HG02623 (cell line): ENCODE data around the gene GLCCI1.
"Not testable (repeated sequence)": the region's sequence is repeated elsewhere in the genome, so short reads cannot be mapped to it uniquely, and the experiment has no call there.

Experiments used
- ATAC-seq: cut with Tn5 transposase; IDR thresholded peaks from one replicate; pipeline ENCODE4 v1.9.1; 2021; ENCODE audit warnings: moderate library complexity; ENCODE audit not compliant: unreplicated experiment

Gene GLCCI1

DNA sequence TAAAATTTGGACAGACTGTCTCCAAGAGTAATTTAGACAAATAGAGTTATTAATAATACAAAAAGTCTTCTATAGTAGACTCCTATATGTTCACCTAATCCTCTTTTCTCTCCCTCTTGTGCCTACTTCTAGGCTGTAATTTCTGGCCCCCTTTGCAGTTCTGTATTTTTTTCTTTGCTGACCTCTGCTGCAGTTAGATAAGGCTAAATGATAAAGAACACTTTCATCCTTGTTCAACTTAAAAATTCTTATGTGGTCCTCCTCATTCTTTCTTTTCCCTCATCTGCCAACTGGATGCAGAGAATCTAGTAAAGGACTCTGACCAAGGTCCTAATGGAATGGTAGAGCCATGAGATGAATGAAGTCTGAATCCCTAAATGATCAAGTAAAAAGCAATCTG is 20.1 kb downstream of the GLCCI1 start:
- ATAC-seq = no peak

DNA sequence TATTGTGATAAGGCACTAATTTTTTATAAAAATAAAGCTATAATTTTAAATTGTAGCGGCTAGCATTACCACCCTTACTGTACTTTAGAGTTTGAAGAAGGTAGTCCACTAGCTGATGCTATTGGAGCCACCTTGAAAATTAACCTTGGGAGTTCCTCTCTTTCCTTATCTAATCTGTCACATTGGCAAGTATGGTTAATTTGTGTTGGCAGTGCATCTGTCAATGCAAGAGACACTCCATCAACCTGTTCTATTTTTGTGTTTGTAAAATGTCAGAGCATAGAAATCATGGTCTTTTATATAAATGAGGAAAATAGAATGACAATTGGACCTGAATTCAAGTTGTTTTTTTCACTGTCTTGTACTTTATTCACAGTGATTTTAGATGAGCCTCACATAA is 20.5 kb downstream of the GLCCI1 start:
- no peak for ATAC-seq

DNA sequence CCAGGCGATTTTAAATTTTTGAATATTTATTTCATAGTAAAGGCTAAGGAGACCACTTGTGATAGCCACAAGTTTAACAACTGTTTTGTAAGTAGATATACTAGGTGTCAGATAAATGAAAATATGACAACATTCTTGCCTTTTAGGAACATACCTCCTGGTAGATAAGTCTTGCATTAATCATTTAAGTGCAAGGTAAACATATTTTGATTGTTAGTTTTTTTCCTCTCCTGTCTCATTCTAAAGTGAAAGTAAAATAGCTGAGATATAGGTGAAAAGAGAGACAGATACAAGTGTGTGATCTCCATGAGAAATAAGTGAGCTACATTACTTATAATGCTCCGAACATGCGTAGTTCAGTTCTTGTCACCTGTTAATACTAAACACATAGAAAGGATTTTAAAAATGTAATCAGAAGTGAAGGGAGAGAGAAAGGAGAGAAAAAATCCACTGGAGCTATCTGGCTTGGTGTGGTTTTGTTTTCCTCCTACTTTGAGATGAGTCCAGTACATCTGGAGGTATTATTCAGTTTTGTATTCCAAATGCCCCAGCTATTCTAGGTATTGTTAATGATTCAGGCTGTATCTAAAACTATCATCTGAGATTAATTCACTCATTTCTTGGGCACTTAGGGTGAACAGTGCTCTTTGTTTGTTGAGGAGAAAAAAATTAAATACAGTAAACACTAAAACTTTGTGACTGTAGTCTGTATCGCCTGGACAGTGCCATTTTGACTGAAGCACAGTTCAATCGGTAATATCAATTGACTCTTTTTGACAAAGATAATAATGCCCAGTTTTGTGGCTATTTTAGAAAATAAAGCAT is 21.2 kb downstream of the GLCCI1 start:
- no peak for ATAC-seq

DNA sequence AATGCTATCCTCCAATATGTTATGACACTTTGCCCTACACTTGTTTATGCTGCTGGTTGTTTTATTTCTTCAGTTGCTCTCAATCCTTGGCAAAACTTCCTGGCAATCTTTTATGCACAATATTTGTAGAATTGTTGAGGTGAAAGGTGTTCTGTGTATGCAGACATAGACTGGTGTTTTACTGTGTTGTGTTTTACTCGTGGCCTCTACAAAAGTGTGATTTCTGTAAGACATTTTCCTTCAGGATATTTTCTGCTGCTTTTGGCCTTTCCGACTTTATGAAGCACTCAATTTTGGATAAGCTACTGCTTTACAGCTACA is 21.8 kb downstream of the GLCCI1 start:
- no peak for ATAC-seq

DNA sequence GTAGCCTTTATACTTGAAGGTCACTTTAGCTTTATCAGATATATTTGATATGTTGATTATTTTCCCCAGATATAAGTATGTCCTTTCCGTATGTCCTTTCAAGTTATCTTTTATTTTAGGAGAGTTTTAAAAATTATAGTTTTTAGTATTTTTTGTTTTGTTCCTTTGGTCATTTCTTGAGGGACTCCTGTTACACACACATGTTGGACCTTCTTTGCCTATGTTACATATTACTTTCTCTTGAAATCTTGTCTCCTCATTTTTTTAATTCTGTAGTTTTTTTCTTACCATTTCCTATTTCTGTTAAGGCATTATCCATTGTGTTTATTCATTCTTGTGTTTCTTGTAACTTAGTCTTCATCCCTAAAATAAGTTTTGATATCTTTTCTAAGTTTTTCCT is 23.9 kb downstream of the GLCCI1 start:
- no peak for ATAC-seq

DNA sequence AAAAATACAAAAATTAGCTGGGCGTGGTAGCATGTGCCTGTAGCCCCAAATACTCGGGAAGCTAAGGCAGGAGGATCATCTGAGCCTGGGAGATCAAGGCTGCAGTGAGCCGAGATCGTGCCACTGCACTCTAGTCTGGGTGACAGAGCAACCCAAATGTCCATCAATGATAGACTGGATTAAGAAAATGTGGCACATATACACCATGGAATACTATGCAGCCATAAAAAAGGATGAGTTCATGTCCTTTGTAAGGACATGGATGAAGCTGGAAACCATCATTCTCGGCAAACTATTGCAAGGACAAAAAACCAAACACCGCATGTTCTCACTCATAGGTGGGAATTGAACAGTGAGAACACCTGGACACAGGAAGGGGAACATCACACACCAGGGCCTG is 26.8 kb downstream of the GLCCI1 start:
- ATAC-seq = not testable (repeated sequence)

DNA sequence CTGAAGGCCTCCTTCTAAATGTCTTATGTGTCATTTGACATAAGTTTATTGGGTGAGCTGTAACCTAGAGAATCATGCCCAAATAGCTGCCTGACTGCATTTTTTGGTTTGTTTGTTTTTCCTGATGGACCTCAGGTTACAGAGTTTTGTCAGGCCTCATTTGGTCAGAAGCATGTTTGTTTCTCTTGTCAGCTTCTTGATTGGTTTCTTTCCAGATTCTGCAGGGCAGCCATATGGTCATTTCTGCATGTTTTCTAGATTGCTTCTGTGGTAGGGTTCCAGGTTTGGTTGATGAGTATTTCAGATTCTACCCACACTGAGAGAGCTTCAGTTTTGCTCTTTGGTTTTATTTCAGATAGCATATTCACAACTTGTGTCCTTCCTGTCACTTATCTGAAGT is 28.0 kb downstream of the GLCCI1 start:
- ATAC-seq = no peak

DNA sequence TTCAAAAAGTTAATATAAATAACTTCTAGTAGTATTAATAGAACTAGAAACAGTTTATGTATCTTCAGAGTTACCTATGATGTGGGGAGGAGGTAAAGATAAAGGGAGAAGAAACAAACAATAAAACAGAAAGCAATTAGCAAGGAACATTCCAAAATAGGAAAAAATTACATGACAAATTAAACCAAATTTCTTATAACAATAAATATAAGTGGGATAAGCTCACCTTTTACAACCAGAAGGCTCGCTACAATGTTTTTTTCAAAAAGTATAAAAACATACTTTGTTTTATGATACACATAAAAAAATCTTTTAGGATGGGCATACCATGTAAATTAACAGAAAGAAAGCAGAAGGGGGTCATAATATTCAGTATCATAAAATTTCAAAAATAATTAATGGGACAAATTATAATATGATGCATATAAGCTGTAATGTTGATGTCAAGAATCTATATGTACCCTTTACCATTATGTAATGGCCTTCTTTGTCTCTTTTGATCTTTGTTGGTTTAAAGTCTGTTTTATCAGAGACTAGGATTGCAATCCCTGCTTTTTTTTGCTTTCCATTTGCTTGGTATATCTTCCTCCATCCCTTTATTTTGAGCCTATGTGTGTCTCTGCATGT is 31.8 kb downstream of the GLCCI1 start:
- ATAC-seq = no peak

DNA sequence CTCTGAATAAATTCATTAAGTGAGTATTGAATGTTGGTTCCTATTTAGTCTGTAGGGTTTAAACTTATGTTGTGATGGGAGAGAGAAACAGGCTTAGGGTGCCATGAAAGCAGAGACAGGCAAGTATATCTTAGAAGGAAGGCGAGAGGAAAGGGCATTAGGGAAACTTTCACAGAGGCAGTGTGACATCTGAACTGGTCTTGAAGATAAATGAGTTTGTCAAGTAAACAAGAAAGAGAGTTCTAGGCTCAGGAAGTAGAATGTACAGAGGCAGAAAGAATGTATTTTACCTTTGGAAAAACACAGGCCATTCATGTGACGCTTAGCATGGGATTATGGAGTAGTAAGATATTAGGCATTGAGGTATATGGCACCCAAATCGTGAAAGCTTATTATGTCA is 34.5 kb downstream of the GLCCI1 start:
- ATAC-seq = no peak

DNA sequence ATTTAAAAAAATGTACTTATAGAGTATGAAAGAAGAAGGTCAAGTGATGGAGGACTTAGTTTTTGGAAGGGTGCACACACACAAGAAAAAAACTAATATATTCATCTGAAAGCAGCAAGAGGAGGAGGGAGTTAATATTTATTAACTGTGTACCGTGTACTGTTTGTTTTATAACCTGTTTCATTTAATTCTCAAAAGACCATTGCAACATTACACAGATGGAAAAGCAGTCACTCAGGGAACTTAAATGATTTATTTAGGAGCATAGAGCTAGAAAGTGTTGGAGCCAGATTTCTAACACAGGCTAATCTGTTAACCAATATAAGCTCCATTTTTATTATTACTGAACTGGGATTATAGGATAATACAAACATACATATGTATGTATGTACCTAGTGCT is 36.7 kb downstream of the GLCCI1 start:
- ATAC-seq = no peak

DNA sequence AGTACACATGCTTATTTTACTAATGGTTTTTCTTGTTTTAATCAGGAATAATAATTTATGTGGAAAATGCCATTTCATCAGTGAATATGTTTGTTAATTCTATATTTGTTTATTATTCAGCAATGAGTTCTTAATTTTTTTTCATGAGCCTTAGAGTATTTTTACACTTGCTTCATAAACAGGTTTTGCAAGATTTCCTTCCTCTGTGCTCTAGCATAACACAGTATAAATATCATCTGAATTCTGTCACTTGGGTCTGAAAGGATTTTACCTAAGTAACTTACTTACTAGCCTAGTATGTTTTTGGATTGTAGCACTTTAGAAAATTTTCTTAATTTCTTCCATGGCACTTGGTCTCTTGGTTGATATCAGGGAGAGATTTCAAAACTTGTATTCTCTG is 45.8 kb downstream of the GLCCI1 start:
- ATAC-seq = no peak

DNA sequence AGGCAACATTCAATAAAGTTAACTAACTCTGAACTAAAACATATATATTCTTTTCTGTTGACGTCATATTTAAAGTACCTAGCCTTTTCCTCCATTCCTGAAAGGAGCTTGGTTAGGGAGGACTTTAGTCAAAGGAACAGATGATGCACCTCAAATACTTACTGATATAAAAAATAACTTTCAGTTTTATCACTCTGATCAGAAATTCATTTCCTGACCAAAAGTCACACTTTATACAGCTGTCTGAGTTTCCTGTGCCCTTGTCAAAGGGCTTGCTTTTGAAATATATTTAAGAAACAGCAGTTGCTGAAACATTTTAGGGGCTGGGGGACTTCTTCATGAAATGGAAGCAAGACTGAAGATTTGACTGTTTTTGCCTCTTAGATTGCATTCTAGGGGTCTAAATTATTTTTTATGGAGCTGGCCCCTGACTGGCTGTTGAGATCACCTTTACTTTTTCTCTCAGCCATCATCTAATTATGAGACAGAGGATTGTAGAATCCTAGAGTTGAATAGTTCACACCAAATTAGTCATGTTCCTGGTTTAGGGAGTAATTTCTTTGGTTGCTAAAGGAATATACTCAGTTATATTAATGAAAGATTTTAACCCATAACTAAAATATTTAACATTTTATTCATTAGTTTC is 46.6 kb downstream of the GLCCI1 start:
- no peak for ATAC-seq

DNA sequence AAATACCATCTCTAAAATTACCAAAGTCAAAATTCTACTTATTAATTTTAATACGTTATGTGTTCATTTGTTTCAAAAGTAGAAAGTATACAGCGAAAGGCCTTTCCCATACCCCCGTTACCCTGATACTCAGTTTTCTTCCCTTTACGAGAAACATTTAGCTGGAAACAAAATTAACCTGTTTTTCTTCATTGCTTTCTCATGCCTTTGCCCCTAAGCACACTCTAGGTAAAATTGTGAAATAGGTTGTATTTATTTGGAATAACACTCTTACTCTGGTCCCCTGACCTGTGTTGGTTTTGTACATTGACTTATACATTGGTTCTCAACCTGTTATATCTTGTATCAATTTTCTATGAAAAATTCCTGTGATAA is 47.1 kb downstream of the GLCCI1 start:
- ATAC-seq = no peak

DNA sequence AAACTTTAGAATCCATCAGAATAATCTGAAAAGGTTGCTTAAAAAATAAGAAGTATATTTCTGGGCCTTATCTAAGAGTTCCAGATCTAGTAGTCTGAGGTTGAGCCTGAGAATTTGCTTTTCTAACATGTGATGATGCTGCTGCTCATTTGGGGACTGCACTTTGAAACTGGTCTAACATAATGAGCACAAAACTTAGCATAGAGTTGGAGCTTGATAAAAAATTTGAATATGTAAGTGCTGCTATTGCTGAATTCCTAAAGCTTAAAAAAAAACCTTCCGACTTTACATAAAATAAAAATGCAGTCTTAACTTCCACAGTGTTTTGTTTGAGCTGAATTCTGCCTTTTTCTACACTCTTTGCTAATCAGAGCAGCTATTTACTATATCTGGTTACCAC is 48.8 kb downstream of the GLCCI1 start:
- no peak for ATAC-seq

DNA sequence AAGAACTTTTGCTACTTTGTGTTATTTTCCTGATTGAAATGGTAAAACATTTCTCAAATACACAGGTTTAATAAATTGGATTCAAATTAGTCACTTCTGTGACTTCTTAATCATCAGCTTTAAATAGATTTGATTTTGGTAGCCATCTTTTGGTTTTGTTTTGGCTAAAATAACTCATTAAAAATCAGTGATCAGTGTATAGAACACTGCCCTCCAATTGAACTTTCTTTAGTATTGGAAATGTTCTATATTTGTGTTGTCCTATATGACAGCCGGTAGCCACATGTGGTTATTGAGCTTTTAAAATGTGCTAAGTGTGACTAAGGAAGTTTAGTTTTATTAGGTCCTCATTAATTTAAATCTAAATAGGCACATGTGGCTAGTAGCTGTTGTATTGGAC is 50.4 kb downstream of the GLCCI1 start:
- ATAC-seq = no peak

DNA sequence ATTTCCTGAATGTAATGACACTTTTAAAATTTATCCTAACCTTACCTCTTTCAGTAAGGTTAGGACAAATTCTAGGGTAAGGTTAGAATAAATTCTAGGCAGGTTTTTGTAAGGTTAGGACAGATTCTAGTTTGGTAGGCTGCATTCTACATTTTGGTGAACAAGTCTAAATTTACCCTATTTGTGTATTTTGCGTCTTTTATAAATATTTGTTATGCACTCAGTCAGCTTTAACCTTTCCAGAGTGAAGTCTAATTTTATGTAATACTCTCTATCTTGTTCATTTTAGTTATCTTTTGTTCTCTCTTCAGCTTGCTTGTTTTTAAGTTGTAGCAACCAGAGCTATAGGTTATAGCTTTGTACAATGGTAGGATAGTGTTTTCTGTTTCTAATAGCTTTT is 54.0 kb downstream of the GLCCI1 start:
- no peak for ATAC-seq

DNA sequence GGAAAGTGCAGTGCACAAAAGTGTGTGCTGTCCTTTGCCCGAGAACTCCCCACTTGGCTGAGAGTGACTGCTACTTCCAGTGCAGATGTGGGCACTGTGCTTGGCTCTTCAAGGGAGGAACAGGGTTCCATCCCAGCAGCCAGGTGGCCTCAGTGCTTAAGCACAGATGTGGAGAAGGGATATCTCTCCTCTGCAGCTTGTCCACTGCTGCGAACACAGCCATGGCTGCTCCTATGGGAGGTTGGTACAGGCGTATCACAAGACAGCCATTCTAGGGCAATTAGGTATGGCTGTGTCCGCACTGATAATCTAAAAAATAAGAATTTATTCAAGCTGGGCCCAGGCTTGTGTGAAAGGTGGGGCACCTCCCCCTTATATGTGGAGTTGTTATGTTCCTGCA is 66.6 kb downstream of the GLCCI1 start:
- ATAC-seq = no peak

DNA sequence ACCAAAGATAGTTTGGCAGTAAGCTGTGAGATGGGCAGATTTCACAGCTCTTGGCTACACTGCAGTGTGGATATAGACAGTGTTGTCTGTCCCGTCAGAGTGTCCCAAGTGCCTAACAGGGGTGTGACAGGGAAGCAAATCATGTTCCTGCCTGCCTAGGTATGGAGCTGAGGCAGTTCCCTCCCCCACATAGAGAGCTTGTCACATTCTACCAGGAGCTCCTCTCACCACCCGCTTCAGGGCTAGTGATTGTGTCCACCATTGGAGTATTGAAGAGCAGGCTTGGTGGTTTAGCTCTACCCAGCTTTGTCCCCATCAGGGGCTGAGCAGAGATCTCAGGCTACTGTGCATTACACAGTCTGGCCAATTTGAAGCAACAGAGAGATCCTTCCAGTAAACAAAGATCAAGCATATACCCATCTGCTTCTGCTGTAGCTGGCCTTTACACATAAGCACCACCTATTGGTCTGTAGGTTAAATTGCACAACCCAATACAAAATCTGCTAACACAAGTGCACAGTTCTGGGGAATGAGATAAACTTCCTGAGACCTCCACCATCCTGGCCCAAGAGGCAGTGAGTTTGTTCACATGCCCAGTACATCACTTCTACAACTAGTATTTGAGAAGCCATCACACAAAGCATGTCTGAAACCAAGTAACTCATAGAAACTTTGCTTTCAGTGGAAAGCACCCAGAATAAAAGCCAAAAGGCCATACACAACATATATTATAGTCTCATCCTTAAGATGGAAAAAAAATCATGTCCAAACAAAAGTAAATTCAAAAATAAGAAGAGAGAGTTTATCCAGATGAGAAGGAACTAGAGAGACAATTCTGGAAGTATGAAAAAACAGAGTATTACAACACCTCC is 67.3 kb downstream of the GLCCI1 start:
- ATAC-seq = peak; percentile 57

DNA sequence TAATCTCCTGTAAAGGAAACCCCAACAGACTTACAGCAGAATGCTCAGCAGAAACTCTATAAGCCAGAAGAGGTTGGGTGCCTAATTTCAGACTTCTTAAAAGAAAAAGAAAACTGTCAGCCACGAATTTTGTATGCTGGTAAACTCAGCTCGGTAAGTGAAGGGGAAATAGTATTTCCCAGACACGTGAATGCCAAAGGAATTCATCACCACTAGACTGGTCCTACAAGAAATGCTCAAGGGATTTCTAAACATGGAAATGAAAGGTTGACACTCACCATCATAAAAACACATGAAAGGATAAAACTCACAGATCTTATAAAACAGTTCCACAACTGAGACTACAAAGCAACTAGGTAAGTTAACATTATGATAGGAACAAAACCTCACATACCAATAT is 68.6 kb downstream of the GLCCI1 start:
- no peak for ATAC-seq

DNA sequence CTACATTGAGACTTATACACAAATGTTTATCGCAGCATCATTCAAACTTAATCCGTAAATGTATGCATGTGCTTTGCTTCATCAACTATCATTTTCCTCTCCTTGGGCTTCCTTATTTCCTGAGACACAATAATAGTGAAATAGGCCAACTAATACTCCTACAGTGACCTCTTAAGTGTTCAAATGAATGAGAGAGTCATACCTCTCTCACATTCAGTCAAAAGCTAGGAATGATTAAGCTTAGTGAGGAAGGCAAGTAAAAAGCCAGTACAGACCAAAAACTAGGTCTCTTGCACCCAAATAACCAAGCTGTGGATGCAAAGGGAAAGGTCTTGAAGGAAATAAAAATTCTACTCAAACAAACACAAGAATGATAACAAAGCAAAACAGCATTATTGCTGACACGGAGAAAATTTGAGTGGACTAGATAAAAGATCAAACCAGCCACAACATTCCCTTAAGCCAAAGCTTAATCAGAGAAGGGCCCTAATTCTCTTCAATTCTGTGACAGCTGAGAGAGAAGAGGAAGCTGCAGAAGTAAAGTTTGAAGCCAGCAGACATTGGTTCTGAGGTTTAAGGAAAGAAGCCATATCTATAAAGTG is 72.3 kb downstream of the GLCCI1 start:
- ATAC-seq = no peak
